HG02763 (cell line): ENCODE data around the gene SLCO6A1.

Experiments
- ATAC-seq: cut with Tn5 transposase; IDR thresholded peaks from one replicate; pipeline ENCODE4 v1.9.1; 2021; ENCODE audit warnings: mild to moderate bottlenecking, moderate library complexity; ENCODE audit not compliant: unreplicated experiment

The SLCO6A1 gene

GRCh38 chr5:102453716-102454115 lies 45.1 kb downstream of the SLCO6A1 start:
- peak; percentile 95 for ATAC-seq

- no peak for ATAC-seq
Observed at GRCh38 chr5:102451082-102451481, 47.7 kb downstream of the SLCO6A1 start.

- no peak for ATAC-seq
Observed at GRCh38 chr5:102450313-102450990, 48.3 kb downstream of the SLCO6A1 start.

GRCh38 chr5:102433473-102433872 lies 65.3 kb downstream of the SLCO6A1 start:
- ATAC-seq: no peak

- ATAC-seq: no peak
Observed at GRCh38 chr5:102421647-102422046, 77.2 kb downstream of the SLCO6A1 start.

GRCh38 chr5:102418531-102418930 lies 80.3 kb downstream of the SLCO6A1 start:
- no peak for ATAC-seq

GRCh38 chr5:102414448-102414847 lies 84.4 kb downstream of the SLCO6A1 start:
- ATAC-seq: no peak

GRCh38 chr5:102388235-102388634 lies 110.6 kb downstream of the SLCO6A1 start:
- ATAC-seq: no peak

GRCh38 chr5:102385365-102385764 lies 113.4 kb downstream of the SLCO6A1 start:
- ATAC-seq: no peak

GRCh38 chr5:102380174-102380573 lies 118.6 kb downstream of the SLCO6A1 start:
- no peak for ATAC-seq

- no peak for ATAC-seq
Observed at GRCh38 chr5:102375876-102376275, 122.9 kb downstream of the SLCO6A1 start.

GRCh38 chr5:102375272-102375671 lies 123.5 kb downstream of the SLCO6A1 start:
- ATAC-seq: no peak

- ATAC-seq: no peak
Observed at GRCh38 chr5:102368392-102368791, 130.4 kb downstream of the SLCO6A1 start.

GRCh38 chr5:102341681-102342288 lies 157.0 kb downstream of the SLCO6A1 start:
- no peak for ATAC-seq

GRCh38 chr5:102324714-102325113 lies 174.1 kb downstream of the SLCO6A1 start:
- ATAC-seq: no peak
